GM18519 (cell line): Measurements from ENCODE around the gene DVL1.

ENCODE experiments used
- ATAC-seq: cut with Tn5 transposase; IDR thresholded peaks from one replicate; pipeline ENCODE4 v1.9.1; 2021; ENCODE audit warnings: mild to moderate bottlenecking, moderate library complexity; ENCODE audit not compliant: unreplicated experiment, low FRiP score

Gene DVL1

DNA sequence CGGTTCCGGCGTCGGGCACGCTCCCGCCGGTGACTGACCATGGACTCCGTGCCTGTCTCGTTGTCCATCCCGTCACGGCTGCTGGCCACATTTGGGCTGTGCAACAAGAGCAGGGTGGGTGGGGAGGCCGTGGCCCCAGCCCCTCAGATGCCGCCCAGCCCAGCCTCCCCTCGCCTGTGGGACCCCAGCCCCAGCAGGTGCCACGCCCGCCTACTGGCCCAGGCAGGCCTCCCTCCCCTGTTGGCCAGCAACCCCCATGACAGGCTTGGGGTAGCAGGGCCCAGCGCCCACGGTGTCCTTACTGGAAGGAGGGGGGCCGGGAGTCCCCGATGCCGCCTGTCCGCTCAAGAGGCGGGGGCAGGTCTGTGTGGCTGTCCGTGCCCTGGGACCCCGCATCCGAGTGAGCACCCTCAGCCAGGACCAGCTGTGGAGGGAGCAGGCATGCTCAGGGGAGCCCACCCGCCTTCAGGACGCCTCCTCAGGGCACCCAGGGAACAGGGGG, 7.1 kb downstream of the DVL1 start:
- no peak for ATAC-seq

DNA sequence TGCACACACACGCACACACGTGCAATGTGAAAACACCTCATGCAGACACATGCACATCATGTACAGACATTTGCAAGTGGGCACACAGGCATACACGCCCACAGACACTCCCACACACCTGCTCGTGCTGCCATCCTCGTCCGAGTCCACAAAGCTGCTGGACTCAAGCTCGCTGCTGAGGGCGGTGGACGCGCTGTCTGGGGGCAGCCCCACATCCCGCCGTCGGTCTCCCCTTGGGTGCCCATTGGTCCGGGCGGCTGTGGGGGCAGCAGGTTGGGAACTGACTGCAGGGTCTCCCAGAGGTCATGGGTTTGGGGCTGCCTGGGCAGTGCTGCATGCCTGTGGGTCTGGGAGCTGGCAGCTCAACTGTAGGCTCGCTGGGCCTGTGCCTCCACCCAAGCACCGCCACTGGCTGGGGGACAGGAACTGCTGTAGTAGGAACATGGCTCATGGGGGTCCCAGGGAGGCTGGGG, 7.6 kb downstream of the DVL1 start:
- no peak for ATAC-seq

DNA sequence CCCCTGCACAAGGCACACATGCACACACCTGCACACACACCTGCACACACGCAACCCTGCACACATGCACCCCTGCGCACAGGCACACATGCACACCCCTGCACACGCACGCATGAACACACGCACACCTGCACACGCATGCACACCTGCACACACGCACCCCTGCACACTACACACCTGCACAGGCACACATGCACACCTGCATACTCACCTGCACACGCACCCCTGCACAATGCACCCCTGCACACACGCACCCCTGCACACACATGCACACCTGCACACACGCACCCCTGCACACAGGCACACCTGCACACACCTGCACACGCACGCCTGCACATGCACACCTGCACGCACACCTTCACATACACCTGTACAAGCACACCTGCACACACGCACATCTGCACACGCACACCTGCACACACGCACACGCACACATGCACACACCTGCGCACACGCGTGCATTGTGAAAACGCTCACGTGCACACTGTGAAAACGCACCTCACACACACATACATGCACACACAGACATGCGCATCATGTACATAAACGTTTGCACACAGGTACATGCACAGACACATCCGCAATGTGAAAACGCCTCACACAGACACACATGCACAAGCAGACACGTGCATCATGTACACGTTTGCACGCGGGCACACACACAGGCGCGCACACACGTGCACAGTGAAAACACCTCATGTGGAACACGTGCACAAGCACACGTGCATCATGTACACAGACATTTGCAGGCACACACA, 8.2 kb downstream of the DVL1 start:
- ATAC-seq = no peak

DNA sequence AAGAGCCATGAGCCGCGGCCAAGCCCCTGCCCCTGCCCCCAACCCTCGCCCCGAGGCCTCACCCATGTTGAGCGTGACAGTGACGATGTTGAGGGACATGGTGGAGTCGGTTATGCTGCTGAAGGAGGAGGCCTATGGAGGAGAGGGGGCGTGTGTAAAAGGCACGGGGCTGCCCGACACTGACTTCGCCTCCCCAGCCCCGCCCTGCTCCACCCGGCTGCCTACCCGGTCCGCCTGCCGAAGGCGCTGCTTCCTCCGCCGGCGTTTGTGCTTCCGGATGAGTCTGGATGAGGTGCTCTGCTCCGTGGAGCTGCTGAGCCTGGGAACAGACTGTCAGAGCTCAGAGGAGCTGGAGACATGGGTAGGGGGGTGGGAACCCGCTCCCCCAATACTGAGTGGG, 9.0 kb downstream of the DVL1 start:
- ATAC-seq = no peak

DNA sequence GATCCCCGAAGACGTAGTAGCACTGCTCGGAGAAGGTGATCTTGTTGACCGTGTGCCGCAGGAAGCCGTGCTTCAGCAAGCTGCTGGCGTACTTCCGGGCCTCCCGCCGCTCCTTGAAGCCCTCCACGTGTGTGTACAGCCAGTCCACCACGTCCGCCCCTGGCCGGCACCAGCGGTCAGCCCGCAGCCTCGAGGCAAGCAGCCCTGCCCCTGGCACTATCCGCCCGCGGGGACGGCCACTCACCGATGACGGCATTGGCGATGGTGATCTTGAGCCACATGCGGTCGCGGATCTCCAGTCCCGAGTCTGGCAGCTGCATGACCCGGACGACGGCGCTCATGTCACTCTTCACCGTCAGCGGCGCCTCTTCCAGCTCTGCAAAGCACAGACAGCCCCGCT, 10.9 kb downstream of the DVL1 start:
- ATAC-seq = no peak

DNA sequence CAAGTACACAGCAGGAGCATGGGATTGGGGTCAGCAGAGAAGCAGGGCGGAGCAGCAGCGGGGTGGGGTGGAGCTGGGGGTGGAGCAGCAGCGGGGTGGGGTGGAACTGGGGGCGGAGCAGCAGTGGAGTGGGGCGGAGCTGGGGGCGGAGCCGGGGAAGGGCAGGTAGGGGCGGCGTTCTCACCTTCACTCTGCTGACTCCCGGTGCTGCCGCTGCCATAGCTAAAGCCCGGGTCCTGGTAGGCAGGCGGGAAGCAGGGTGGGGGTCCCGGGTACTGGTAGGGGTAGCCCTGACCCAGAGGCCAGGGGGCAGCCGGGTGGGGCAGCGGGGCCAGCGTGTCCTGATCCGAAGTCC, 11.4 kb downstream of the DVL1 start:
- ATAC-seq = no peak

DNA sequence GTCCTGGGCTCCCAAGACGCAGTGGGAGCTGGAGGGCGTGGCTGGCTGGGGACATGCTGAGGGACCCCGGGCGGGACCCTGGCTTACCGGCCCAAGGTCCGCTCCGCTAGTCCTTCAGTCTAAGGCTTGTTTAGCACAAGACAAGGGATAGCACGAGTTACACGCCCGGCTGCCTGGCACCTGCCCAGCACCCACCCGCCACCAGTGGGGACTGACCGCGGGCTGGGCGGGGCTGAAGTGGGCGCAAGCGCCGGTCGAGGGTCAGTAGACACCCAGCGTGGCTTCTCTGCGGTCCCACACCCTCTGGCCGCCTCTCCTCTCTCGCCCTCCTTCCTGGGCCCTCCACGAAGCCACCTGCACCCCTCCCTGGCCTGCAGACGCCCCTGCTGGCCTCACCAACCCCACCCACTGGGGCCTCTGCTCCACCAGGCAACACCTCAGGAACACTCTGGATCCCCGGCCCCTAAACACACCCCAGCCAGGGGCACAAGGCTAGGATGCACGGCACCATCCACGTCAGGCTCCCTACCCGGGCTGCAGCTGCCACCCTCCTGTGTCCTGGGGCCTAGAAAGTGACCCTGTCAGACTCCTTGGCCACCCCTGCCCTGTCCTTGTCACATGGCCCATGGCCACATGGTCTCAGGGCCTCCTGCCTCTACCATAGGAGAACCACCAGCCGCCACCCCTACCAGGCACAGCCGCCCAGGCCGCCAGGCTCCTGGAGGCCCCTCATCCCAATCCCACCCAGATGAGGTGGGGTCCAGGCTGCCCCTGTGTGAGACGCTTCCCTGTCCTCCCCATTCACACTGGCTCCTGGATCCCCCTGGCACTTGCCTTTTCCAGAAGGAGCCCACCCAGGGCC, 12.1 kb downstream of the DVL1 start:
- ATAC-seq = no peak

DNA sequence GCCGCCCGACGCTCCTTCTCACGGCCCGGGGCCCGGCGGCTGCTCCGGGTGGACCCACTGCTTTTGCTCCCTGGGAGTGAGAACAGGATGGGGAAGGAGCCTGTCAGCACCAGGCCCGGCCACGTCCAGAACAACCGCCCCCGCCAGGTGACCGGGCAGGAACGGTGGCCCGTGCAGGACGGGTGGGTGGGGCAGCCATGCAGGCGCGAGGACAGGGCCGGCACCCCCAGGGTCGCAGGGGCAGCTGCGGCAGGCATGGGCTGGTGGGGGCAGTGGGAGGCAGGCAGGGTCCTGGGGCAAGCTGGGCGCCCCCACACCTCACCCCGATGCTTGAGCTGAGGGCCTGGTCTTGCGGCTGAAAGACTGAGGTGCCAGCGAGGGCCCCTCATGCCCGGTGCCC, 12.8 kb downstream of the DVL1 start:
- ATAC-seq = no peak

DNA sequence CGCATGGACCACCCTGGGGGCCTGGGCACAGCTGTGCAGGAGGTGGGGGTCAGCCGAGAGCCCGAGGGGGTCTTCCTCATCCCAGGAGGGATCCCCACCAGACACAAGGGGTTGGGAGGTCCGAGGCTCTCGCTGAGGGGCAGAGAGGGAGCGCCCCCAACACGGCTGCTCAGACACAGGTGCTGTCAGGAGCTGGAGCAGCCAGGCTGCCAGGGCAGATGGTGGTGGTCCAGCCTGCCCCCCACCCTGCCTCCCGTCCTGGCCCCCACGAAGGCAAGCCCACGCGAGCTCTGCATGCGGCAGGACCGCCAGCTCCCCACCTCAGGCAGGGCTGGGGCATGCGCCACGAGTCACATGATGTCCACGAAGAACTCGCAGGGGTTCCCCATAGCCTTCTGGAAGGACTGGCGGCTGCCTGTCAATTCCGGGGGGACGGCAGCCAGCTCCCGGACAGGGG, 13.4 kb downstream of the DVL1 start:
- ATAC-seq = no peak

DNA sequence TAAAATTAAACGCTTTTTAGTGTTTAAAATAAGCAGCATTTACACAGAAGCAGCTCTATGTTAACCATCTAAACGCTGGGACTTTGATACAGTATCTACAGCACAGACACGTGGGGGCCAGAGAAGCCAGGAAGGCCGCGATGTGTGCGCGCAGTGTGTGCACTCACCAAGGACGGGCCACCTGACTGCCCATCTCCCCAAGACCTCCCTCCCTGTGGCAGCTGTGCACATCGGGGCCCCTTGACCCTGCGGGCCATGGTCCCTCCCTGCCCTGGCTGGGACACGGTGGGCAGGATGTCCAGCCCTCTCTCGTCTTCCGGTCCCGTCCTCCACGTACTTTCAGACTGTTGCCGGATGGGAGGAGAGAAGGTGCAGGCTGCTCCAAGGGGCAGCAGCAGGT, 13.9 kb downstream of the DVL1 start:
- ATAC-seq = no peak

DNA sequence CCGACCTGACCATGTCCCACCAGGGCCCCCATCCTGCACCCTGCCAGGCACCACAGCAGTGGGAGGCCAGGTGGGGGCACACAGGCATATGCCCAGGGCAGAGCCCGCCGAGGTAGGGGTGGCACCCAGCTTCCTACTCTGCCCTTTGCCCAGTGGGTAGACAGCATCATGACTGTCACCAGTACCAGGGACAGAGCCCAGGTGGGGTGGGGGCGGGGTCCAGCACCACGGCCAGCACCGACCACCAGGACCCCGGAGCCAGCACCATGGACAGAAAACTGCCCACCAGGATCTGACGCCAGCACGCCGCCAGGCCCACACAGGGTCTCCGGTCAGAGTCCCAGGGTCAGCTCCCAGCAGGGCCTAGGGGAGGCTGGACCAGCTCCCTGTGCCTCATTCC, 14.4 kb downstream of the DVL1 start:
- ATAC-seq = no peak

DNA sequence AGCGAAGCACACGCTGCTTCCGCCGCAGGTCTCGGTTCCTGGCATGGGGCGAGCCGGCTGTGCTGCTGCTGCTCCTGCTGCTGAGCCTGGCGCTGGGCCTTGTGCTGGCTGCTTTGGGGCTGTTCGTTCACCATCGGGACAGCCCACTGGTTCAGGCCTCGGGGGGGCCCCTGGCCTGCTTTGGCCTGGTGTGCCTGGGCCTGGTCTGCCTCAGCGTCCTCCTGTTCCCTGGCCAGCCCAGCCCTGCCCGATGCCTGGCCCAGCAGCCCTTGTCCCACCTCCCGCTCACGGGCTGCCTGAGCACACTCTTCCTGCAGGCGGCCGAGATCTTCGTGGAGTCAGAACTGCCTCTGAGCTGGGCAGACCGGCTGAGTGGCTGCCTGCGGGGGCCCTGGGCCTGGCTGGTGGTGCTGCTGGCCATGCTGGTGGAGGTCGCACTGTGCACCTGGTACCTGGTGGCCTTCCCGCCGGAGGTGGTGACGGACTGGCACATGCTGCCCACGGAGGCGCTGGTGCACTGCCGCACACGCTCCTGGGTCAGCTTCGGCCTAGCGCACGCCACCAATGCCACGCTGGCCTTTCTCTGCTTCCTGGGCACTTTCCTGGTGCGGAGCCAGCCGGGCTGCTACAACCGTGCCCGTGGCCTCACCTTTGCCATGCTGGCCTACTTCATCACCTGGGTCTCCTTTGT, 15.5 kb downstream of the DVL1 start:
- ATAC-seq = no peak

DNA sequence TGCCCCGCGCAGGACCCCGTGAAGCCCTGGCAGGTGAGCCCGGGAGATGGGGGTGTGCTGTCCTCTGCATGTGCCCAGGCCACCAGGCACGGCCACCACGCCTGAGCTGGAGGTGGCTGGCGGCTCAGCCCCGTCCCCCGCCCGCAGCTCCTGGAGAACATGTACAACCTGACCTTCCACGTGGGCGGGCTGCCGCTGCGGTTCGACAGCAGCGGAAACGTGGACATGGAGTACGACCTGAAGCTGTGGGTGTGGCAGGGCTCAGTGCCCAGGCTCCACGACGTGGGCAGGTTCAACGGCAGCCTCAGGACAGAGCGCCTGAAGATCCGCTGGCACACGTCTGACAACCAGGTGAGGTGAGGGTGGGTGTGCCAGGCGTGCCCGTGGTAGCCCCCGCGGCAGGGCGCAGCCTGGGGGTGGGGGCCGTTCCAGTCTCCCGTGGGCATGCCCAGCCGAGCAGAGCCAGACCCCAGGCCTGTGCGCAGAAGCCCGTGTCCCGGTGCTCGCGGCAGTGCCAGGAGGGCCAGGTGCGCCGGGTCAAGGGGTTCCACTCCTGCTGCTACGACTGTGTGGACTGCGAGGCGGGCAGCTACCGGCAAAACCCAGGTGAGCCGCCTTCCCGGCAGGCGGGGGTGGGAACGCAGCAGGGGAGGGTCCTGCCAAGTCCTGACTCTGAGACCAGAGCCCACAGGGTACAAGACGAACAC, 16.3 kb downstream of the DVL1 start:
- ATAC-seq = no peak

DNA sequence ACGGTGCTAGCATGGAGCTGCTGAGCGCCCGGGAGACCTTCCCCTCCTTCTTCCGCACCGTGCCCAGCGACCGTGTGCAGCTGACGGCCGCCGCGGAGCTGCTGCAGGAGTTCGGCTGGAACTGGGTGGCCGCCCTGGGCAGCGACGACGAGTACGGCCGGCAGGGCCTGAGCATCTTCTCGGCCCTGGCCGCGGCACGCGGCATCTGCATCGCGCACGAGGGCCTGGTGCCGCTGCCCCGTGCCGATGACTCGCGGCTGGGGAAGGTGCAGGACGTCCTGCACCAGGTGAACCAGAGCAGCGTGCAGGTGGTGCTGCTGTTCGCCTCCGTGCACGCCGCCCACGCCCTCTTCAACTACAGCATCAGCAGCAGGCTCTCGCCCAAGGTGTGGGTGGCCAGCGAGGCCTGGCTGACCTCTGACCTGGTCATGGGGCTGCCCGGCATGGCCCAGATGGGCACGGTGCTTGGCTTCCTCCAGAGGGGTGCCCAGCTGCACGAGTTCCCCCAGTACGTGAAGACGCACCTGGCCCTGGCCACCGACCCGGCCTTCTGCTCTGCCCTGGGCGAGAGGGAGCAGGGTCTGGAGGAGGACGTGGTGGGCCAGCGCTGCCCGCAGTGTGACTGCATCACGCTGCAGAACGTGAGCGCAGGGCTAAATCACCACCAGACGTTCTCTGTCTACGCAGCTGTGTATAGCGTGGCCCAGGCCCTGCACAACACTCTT, 17.0 kb downstream of the DVL1 start:
- ATAC-seq = no peak

DNA sequence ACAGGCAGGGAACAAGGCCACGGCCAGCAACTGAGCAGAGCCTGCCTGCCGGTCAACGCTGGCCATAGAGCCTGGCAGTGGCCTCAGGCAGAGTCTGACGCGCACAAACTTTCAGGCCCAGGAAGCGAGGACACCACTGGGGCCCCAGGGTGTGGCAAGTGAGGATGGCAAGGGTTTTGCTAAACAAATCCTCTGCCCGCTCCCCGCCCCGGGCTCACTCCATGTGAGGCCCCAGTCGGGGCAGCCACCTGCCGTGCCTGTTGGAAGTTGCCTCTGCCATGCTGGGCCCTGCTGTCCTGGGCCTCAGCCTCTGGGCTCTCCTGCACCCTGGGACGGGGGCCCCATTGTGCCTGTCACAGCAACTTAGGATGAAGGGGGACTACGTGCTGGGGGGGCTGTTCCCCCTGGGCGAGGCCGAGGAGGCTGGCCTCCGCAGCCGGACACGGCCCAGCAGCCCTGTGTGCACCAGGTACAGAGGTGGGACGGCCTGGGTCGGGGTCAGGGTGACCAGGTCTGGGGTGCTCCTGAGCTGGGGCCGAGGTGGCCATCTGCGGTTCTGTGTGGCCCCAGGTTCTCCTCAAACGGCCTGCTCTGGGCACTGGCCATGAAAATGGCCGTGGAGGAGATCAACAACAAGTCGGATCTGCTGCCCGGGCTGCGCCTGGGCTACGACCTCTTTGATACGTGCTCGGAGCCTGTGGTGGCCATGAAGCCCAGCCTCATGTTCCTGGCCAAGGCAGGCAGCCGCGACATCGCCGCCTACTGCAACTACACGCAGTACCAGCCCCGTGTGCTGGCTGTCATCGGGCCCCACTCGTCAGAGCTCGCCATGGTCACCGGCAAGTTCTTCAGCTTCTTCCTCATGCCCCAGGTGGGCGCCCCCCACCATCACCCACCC, 17.9 kb downstream of the DVL1 start, which contains the start of gene TAS1R3:
TAS1R3 (plus strand) TSS at position 213 of the 898 bp plus-strand sequence; CDS start at position 279, 66 bp downstream.
- no peak for ATAC-seq

DNA sequence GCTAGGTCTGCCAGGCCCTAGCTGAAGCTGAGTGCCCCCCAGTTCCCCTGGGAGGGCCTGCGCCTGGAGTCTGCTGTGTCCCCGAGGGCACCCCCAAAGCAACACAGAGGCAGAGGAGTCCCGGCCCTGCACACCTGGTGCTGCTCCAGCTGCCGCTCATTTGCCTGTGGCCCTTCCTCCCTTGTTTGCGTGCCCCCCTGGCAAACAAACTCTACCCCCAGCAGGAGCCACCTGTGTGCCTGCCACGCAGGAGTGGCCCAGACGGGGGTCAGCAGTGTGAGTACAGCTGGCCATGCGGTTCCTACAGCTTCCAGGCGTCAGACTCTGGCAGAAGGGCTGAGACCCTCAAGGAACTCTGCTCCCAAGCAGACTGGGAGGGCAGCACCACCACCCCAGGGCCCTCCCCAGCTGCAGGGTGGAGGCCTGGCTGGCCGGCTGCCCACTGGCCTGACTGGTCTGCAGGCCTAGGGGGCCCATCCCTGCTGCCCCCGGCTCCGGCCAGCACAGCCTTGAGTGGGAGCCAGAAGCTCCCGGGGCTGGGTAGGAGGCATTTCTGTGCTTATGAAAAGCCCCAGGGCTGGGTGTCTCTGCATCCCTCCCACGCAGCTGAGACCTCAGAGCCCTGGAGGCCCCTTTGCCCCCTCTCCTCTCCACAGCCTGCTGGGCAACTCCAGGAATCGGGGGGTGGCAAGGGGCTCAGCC, 18.7 kb downstream of the DVL1 start:
- no peak for ATAC-seq

DNA sequence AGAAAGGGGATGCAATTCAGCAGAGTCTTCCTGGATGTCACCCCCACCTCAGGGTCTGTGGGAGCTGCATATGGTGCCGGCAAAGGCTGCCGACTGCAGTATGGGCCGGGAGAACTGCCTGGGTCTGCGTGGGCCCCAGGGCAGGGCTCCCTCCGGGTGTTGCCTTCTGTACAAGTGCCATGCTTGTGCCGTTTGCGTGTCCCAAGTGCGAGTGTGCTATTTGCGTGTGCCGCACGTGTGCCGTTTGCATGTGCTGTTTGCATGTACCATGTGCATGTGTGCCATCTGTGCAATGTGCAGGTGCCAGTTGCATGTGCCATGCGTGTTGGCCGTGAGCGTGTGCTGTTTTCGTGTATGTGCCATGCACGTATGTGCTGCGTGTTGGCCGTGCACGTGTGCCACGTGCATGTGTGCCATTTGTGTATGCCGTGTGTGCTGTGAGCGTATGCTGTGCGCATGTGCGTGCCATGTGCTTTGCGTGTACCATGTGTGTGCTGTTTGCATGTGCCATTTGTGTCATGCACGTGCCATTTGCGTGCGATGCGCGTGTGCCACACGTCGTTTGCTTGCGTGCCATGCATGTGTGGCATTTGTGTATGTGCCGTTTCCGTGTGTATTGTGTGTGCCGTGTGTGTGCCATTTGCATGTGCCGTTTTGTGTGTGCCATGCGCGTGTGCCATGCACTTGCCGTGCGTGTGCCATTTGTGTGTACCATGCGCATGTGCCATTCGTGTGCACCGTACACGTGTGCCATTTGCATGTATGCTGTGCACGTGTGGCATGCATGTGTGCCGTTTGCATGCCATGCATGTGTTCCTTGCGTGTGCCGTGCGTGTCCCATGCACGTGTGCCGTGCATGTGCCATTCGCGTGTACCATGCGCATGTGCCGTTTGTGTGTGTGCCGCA, 19.7 kb downstream of the DVL1 start:
- ATAC-seq = no peak
